Rectal smooth muscle tissue (tissue), 1 donor: ENCODE measurements around the gene PAGE2.
A peak's percentile ranks its signal among the peaks of the same experiment; 100 is the strongest.
"Not testable (repeated sequence)": the region's sequence is repeated elsewhere in the genome, so short reads cannot be mapped to it uniquely, and the experiment has no call there.

Source experiments
- H3K27ac ChIP-seq: one replicate; pipeline ENCODE4 v1.7.0; 2013; ENCODE audit warnings: low read depth, low read length, inconsistent platforms
- H3K27me3 ChIP-seq: one replicate; pipeline ENCODE4 v1.7.0; 2013; ENCODE audit warnings: low read length; ENCODE audit not compliant: control insufficient read depth, insufficient read depth
- H3K36me3 ChIP-seq: one replicate; pipeline ENCODE4 v1.7.0; 2013; ENCODE audit warnings: low read length; ENCODE audit not compliant: control insufficient read depth, insufficient read depth
- H3K4me1 ChIP-seq: one replicate; pipeline ENCODE4 v1.7.0; 2013; ENCODE audit warnings: low read length; ENCODE audit not compliant: control insufficient read depth, insufficient read depth
- H3K4me3 ChIP-seq: one replicate; pipeline ENCODE4 v1.7.0; 2013; ENCODE audit warnings: low read length
- H3K9ac ChIP-seq: one replicate; pipeline ENCODE4 v1.7.0; 2013; ENCODE audit warnings: low read length

PAGE2 gene, protein sequence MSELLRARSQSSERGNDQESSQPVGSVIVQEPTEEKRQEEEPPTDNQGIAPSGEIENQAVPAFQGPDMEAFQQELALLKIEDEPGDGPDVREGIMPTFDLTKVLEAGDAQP

DNA sequence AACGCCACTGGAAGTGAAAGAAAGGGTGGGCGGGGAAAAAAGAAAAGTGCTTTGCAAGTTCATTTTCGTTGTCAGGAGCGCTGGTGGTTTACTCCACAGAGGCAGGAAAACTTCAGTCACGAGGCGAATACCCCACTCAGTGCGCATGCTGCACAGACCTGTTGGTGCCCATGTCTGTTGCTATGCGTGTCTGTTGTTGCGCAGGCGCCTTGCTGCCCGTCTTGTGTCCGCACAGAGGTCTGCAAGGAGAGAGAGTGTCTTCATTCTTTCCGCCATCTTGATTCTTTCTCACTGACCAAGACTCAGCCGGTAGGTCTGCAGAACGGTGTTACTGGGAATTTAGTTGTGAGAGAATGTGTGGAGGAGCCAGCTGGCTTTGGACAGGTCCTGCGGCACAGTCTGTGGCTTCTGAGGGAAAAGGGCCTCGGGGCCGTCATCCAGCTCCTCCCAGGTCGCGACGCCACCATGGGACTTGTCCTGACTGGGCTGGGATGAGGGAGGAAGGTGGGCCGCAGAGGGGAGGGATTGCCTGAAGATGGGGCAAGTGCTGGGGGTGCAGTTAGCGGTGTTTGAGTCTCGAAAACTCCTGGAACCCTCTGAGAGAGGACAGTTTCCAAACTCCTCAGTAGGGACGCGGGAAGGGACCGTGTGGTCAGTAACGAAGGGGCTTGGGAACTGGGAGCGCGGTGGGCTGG, at the start of gene PAGE2:
PAGE2 (plus strand) TSS at position 224 of the 695 bp plus-strand sequence. CDS start 1,003 bp downstream, outside the sequence.
- Histone ChIP-seq H3K36me3 (no peaks in the 10 kb centered on the region), H3K27me3 (no peaks in the 10 kb centered on the region), H3K4me1 (no peaks in the 10 kb centered on the region)

DNA sequence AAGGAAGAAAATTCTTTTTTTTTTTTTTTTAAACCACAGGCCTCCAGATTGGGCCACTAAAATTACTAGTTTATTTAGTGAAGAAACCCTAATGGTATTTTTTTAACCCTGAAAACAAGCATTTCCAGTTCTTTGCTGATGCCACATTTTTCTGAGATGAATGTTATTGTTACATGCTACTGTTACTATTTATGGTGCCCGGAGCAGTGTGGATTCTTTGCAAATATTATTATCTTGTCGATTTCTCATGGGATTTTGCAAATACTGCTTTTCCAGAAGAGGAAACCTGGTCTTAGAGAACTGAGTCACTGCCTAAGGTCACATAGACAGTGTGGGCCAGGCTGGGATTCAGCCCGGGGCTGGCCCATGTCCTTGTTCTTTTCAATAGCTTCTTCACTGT, 49.3 kb upstream of the PAGE2 start:
- Histone ChIP-seq H3K4me1 (no peaks in the 10 kb centered on the region), H3K27me3 (no peaks in the 10 kb centered on the region), H3K36me3 (no peaks in the 10 kb centered on the region), H3K4me3 (no peak overlapping the region), H3K9ac (no peak overlapping the region), H3K27ac (no peak overlapping the region)

More for the DNA sequence above, at the start of gene PAGE2:
- Histone ChIP-seq H3K4me3 (no peak within 1 kb of the TSS), H3K9ac (no peak within 1 kb of the TSS), H3K27ac (no peak within 1 kb of the TSS)

DNA sequence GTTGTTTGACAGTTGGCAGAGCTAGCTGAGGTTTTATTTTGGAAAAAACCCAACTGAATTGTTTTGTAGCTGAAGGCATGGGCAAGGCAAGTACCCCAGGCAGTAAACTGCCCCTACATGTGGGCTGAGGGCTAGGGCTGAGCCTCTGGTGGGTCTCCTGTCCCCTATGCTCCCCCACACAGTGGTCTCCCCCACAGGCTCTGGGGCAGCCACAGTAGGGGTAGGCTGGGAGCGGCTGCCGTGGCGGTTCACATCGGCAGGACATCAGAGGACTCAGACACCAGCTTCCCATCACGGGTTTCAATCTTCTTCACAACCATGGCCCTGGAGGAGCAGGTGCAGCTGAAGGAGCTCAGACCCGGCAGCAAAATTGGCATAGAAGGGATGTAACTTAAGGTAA, 47.3 kb upstream of the PAGE2 start:
- no peak overlapping the region for H3K9ac ChIP-seq
- no peak overlapping the region for H3K27ac ChIP-seq
- no peak overlapping the region for H3K4me3 ChIP-seq
- H3K36me3 ChIP-seq = no peaks in the 10 kb centered on the region
- no peaks in the 10 kb centered on the region for H3K4me1 ChIP-seq
- H3K27me3 ChIP-seq = no peaks in the 10 kb centered on the region

DNA sequence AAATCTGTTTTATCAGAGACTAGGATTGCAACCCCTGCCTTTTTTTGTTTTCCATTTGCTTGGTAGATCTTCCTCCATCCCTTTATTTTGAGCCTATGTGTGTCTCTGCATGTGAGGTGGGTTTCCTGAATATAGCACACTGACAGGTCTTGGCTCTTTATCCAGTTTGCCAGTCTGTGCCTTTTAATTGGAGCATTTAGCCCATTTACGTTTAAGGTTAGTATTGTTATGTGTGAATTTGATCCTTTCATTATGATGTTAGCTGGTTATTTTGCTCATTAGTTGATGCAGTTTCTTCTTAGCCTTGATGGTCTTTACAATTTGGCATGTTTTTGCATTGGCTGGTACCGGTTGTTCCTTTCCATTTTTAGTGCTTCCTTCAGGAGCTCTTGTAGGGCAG, 38.2 kb upstream of the PAGE2 start:
- not testable (repeated sequence) for H3K27me3 ChIP-seq, H3K4me3 ChIP-seq, H3K4me1 ChIP-seq

GRCh38 chrX:55056820-55057674, 31.8 kb upstream of the PAGE2 start:
- no peak overlapping the region for H3K9ac ChIP-seq
- H3K27me3 ChIP-seq = no peaks in the 10 kb centered on the region
- H3K4me1 ChIP-seq = no peaks in the 10 kb centered on the region
- H3K36me3 ChIP-seq = no peaks in the 10 kb centered on the region
- H3K4me3 ChIP-seq = peak overlapping the region; percentile 36
- H3K27ac ChIP-seq = no peak overlapping the region

More for the DNA sequence above, 38.2 kb upstream of the PAGE2 start:
- H3K27ac ChIP-seq, H3K9ac ChIP-seq, H3K36me3 ChIP-seq: not testable (repeated sequence)

- Histone ChIP-seq H3K36me3 (no peaks in the 10 kb centered on the region), H3K4me1 (no peaks in the 10 kb centered on the region), H3K27me3 (no peaks in the 10 kb centered on the region), H3K4me3 (peak overlapping the region; percentile 36), H3K9ac (no peak overlapping the region), H3K27ac (no peak overlapping the region)
Observed at GRCh38 chrX:55057675-55058249, 31.1 kb upstream of the PAGE2 start.

DNA sequence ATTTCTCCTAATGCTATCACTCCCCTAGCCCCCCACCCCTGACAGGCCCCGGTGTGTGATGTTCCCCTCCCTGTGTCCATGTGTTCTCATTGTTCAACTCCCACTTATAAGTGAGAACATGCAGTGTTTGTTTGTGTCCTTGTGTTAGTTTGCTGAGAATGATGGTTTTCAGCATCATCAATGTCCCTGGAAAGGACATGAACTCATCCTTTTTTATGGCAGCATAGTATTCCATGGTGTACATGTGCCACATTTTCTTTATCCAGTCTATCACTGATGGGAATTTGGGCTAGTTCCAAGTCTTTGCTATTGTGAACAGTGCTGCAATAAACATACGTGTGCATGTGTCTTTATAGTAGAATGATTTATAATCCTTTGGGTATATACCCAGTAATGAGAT, 21.6 kb upstream of the PAGE2 start:
- H3K4me3 ChIP-seq, H3K27me3 ChIP-seq, H3K27ac ChIP-seq, H3K36me3 ChIP-seq, H3K9ac ChIP-seq, H3K4me1 ChIP-seq: not testable (repeated sequence)

DNA sequence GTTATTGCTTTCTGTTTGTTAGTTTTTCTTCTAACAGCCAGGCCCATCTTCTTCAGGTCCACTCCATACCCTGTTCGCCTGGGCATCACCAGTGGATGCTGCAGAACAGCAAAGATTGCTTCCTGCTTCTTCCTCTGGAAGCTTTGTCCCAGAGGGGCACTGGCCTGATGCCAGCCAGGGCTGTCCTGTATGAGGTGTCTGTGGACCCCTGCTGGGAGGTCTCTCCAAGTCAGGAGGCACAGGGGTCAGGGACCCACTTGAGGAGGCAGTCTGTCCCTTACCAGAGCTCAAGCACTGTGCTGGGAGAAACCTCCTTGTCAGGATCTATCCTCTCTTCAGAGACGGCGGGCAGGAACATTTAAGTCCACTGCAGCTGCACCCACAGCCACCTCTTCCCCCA, 16.5 kb upstream of the PAGE2 start:
- no peaks in the 10 kb centered on the region for H3K36me3 ChIP-seq
- H3K9ac ChIP-seq = no peak overlapping the region
- no peak overlapping the region for H3K4me3 ChIP-seq
- H3K27ac ChIP-seq = no peak overlapping the region
- H3K4me1 ChIP-seq = no peaks in the 10 kb centered on the region
- no peaks in the 10 kb centered on the region for H3K27me3 ChIP-seq

GRCh38 chrX:55074851-55075467, 13.9 kb upstream of the PAGE2 start, which contains the start of gene PAGE2B:
PAGE2B (plus strand) TSS chrX:55075030; CDS start chrX:55076042, 1,012 bp downstream.
- no peak within 1 kb of the TSS for H3K27ac ChIP-seq
- no peak within 1 kb of the TSS for H3K9ac ChIP-seq
- H3K36me3 ChIP-seq = no peaks in the 10 kb centered on the region
- no peak within 1 kb of the TSS for H3K4me3 ChIP-seq
- no peaks in the 10 kb centered on the region for H3K27me3 ChIP-seq
- no peaks in the 10 kb centered on the region for H3K4me1 ChIP-seq

GRCh38 chrX:55098691-55099090, 9.9 kb downstream of the PAGE2 start:
- Histone ChIP-seq H3K4me1 (no peaks in the 10 kb centered on the region), H3K9ac (no peak overlapping the region), H3K4me3 (no peak overlapping the region), H3K27me3 (no peaks in the 10 kb centered on the region), H3K27ac (no peak overlapping the region), H3K36me3 (no peaks in the 10 kb centered on the region)

DNA sequence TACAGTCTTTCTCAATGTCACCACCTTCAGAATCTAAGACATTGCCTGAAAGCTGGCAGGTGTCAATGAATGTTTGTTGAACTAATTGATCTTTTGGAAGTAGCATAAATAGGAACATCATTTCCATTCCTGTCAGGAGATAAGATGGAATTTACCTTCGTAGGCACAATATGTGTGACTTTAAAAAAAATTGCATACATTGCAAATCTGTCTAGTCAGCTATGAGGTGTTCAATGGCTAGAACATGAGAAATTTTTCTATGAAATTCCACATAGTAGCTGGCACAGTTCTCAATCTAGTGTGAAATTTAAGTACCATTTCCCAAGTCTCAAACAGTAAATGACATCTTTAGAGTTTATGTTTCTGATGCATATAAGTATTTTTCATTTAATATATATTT, 10.3 kb downstream of the PAGE2 start:
- Histone ChIP-seq H3K4me1 (no peaks in the 10 kb centered on the region), H3K27ac (no peak overlapping the region), H3K9ac (no peak overlapping the region), H3K4me3 (no peak overlapping the region), H3K36me3 (no peaks in the 10 kb centered on the region), H3K27me3 (no peaks in the 10 kb centered on the region)

- Histone ChIP-seq H3K36me3 (no peaks in the 10 kb centered on the region), H3K4me3 (no peak overlapping the region)
Observed at GRCh38 chrX:55102754-55103153, 13.9 kb downstream of the PAGE2 start.

More at GRCh38 chrX:55102754-55103153, 13.9 kb downstream of the PAGE2 start:
- Histone ChIP-seq H3K27ac (no peak overlapping the region), H3K27me3 (no peaks in the 10 kb centered on the region), H3K4me1 (no peaks in the 10 kb centered on the region), H3K9ac (no peak overlapping the region)
